Measurements from ENCODE around the gene PGBD5.

PGBD5 gene

DNA sequence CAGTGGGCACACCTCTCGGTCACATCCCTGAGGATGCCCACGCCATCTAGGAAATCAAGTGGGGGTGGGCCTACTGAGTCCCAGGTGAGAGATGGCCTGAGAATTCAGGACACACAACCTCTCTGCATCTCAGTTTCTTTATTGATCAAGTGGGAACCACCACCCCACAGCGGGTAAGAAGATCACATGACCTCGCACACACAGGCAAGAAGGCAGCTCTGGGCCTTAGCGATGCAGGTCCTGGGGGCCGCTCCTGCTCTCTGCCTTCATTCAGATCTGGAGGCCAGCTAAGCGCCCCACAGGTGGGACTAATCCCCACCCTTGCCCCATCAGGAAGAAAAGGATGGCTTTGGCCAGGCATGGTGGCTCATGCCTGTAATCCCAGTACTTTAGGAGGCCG, 63.2 kb downstream of the PGBD5 start:
- no peaks in the 10 kb centered on the region for H3K79me2 ChIP-seq (ENCODE audit: low read length)
- H3K4me2 ChIP-seq (ENCODE audit: low read length): no peak overlapping the region
- no peak overlapping the region for H3K9ac ChIP-seq (ENCODE audit: low read length)
- no peaks in the 10 kb centered on the region for H3K4me1 ChIP-seq (ENCODE audit: low read length)
- no peak overlapping the region for H3K27ac ChIP-seq (ENCODE audit: low read length)
- H3K27me3 ChIP-seq (ENCODE audit: low read depth, low read length): peaks cover 4% of the 10 kb centered on the region; the same call in 1 of the 2 replicates
- no peaks in the 10 kb centered on the region for H3K36me3 ChIP-seq (replicated peaks; ENCODE audit: low read depth, low read length)
- H3K4me3 ChIP-seq (ENCODE audit: low read length): no peak overlapping the region
- no peaks in the 10 kb centered on the region for H3K9me3 ChIP-seq (ENCODE audit: insufficient read depth, low read length)
- H4K20me1 ChIP-seq (ENCODE audit: insufficient read depth, low read length): no peaks in the 10 kb centered on the region
- TF ChIP-seq, protein P1, sequence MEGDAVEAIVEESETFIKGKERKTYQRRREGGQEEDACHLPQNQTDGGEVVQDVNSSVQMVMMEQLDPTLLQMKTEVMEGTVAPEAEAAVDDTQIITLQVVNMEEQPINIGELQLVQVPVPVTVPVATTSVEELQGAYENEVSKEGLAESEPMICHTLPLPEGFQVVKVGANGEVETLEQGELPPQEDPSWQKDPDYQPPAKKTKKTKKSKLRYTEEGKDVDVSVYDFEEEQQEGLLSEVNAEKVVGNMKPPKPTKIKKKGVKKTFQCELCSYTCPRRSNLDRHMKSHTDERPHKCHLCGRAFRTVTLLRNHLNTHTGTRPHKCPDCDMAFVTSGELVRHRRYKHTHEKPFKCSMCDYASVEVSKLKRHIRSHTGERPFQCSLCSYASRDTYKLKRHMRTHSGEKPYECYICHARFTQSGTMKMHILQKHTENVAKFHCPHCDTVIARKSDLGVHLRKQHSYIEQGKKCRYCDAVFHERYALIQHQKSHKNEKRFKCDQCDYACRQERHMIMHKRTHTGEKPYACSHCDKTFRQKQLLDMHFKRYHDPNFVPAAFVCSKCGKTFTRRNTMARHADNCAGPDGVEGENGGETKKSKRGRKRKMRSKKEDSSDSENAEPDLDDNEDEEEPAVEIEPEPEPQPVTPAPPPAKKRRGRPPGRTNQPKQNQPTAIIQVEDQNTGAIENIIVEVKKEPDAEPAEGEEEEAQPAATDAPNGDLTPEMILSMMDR (IDR thresholded peaks at IDR 0.05; ENCODE audit: low read depth, low read length): no peak
- TF ChIP-seq EZH2phosphoT487 (IDR thresholded peaks at IDR 0.05; ENCODE audit: low read depth): no peak
- no peak overlapping the region for H2AFZ ChIP-seq (ENCODE audit: low read depth, low read length)

DNA sequence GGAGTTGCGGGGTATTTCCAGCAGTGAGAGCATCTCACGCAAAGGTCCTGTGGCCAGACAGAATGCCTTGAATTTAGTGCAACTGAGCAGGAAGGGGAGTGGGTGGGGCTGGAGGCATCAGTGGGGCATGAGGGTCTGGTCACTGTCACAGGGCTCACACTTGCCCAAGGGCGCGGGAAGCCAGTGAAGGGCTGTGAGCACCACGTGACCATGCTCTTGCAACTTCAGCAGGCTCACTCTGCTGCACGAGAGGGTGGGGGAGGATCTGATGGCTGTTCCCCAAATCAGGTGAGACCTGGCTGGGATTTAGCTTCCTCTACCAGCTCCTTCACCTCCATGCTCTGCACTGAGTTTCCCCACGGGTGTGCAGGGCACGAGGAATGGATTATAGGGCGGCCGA, 64.2 kb downstream of the PGBD5 start:
- TF ChIP-seq, protein P1 (IDR thresholded peaks at IDR 0.05; ENCODE audit: low read depth, low read length): no peak
- no peak for TF ChIP-seq EZH2phosphoT487 (IDR thresholded peaks at IDR 0.05; ENCODE audit: low read depth)
- no peak overlapping the region for H2AFZ ChIP-seq (ENCODE audit: low read depth, low read length)
- H3K4me2 ChIP-seq (ENCODE audit: low read length): no peak overlapping the region
- no peaks in the 10 kb centered on the region for H3K79me2 ChIP-seq (ENCODE audit: low read length)
- H3K36me3 ChIP-seq (replicated peaks; ENCODE audit: low read depth, low read length): no peaks in the 10 kb centered on the region
- no peaks in the 10 kb centered on the region for H3K4me1 ChIP-seq (ENCODE audit: low read length)
- peaks cover 4% of the 10 kb centered on the region; the same call in 1 of the 2 replicates for H3K27me3 ChIP-seq (ENCODE audit: low read depth, low read length)
- H3K4me3 ChIP-seq (ENCODE audit: low read length): no peak overlapping the region
- H3K27ac ChIP-seq (ENCODE audit: low read length): no peak overlapping the region
- H3K9ac ChIP-seq (ENCODE audit: low read length): no peak overlapping the region
- H3K9me3 ChIP-seq (ENCODE audit: insufficient read depth, low read length): no peaks in the 10 kb centered on the region
- no peaks in the 10 kb centered on the region for H4K20me1 ChIP-seq (ENCODE audit: insufficient read depth, low read length)

DNA sequence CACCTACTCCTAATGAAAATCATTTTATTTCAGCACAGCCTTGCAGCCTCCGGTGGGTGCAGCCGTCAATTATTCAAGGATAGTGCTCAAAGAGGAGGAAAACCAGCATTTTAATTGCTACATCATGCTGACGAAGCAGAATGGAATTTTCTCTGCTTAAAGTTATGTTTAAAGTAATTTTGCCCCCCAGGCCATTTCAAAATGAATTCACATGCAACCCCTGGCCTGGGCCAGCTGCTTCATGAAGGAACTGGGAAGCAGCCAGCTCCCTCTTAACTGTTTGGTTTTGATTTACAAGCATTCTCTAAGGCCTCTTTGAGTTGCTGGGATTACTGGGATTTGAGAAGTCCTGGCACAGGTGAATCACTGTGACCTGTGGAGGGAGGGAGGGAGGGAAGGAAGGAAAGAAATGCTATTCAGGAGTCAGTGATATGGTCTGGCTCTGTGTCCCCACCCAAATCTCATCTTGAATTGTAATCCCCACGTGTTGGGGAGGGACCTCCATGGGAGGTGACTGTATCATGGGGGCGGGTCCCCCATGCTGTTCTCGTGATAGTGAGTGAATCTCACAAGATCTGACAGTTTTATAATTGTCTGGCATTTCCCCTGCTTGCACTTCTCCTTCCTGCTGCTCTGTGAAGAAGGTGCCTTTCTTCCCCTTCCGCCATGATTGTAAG, 66.0 kb downstream of the PGBD5 start:
- Histone ChIP-seq H3K4me2 (ENCODE audit: low read length) (no peak overlapping the region), H4K20me1 (ENCODE audit: insufficient read depth, low read length) (no peaks in the 10 kb centered on the region), H3K36me3 (replicated peaks; ENCODE audit: low read depth, low read length) (no peaks in the 10 kb centered on the region), H3K4me3 (ENCODE audit: low read length) (no peak overlapping the region), H3K9me3 (ENCODE audit: insufficient read depth, low read length) (no peaks in the 10 kb centered on the region), H3K27ac (ENCODE audit: low read length) (no peak overlapping the region), H3K4me1 (ENCODE audit: low read length) (no peaks in the 10 kb centered on the region), H3K27me3 (ENCODE audit: low read depth, low read length) (peaks cover 4% of the 10 kb centered on the region; the same call in 1 of the 2 replicates), H2AFZ (ENCODE audit: low read depth, low read length) (no peak overlapping the region), H3K9ac (ENCODE audit: low read length) (no peak overlapping the region), H3K79me2 (ENCODE audit: low read length) (no peaks in the 10 kb centered on the region)
- TF ChIP-seq EZH2phosphoT487 (IDR thresholded peaks at IDR 0.05; ENCODE audit: low read depth): no peak
- TF ChIP-seq, protein P1 (IDR thresholded peaks at IDR 0.05; ENCODE audit: low read depth, low read length): no peak

DNA sequence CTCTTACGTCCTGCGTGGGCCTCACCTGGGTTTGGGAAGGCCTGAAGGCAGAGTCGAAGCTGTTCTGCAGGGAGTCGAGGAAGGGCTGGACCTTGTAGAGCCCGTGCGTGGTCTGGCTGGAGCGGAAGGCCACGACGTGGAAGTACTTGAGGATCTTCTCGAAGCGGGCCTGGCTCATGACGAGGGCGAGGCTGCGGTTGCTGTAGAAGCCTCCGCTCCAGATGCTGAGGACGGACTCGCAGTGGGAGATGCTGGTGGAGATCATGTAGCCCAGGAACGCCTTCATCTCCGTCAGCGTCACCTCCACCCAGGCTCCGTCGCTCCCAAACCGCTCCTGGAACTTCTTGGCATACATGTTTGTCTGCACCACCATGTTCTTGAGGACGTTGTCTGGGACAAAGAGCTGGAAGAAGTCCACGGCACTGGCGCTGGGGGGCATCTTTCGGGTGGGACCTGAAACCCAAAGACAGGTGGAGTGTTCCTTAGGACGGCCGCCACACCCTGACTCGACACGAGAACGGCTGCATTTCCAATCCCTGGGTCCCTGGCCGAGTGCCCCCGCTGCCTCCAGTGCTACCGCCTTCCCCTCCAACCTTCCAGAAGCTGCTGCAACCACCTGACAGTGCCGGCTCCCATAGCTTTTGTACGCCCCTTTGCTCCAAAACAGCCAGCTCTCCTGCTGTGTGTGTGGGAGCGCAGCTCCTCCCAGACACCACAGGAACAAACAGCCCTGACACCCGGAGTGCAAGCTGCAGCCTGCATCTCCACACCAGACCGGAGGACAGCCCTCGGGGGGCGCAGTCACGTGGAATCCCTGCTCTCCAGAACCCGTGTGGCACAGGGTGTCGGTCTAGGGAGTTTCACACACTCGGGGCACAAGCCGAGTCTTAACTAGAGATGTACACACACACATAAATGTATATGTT, 69.0 kb downstream of the PGBD5 start:
- no peaks in the 10 kb centered on the region for H3K36me3 ChIP-seq (replicated peaks; ENCODE audit: low read depth, low read length)
- peaks cover 10% of the 10 kb centered on the region; the same call in 1 of the 2 replicates for H3K27me3 ChIP-seq (ENCODE audit: low read depth, low read length)
- no peaks in the 10 kb centered on the region for H3K4me1 ChIP-seq (ENCODE audit: low read length)
- no peak overlapping the region for H3K4me3 ChIP-seq (ENCODE audit: low read length)
- TF ChIP-seq EZH2phosphoT487 (IDR thresholded peaks at IDR 0.05; ENCODE audit: low read depth): no peak
- TF ChIP-seq, protein P1 (IDR thresholded peaks at IDR 0.05; ENCODE audit: low read depth, low read length): no peak
- no peaks in the 10 kb centered on the region for H3K79me2 ChIP-seq (ENCODE audit: low read length)
- no peak overlapping the region for H2AFZ ChIP-seq (ENCODE audit: low read depth, low read length)
- no peak overlapping the region for H3K4me2 ChIP-seq (ENCODE audit: low read length)
- H4K20me1 ChIP-seq (ENCODE audit: insufficient read depth, low read length): no peaks in the 10 kb centered on the region
- H3K9ac ChIP-seq (ENCODE audit: low read length): no peak overlapping the region
- H3K27ac ChIP-seq (ENCODE audit: low read length): no peak overlapping the region
- H3K9me3 ChIP-seq (ENCODE audit: insufficient read depth, low read length): no peaks in the 10 kb centered on the region
